K562 (cell line): ENCODE results near the gene CACYBP. TPM values are rescaled to one million over a fixed set of nuclear protein-coding genes. Genes with fewer than 3 reads are reported as not detected.
A peak's percentile ranks its signal among the peaks of the same experiment; 100 is the strongest.
"Not testable (repeated sequence)": the region's sequence is repeated elsewhere in the genome, so short reads cannot be mapped to it uniquely, and the experiment has no call there.

Experiments used
- ATAC-seq: fragments of 200-7000 bp; cut with Tn5 transposase; 3 replicates; pipeline ENCODE4 v1.9.1; 2020; ENCODE audit warnings: moderate library complexity
- BruUV-seq: library from RNA; stranded (reverse); fragments of 400-500 nt; replicated peaks from 2 replicates; lab custom pipeline; 2021; lab: Mats Ljungman, UMichigan
- CTCF ChIA-PET: fragments of 300-600 bp; formaldehyde crosslinking; extraction: SDS; loops from one replicate; lab custom pipeline; 2021; ENCODE audit warnings: low intra/inter-chr PET ratio; lab: Yijun Ruan, JAX
- POLR2A ChIA-PET: fragments of 300-600, 350-650 bp; sonication (Branson Sonifier 250); formaldehyde crosslinking; extraction: SDS; loops from one replicate; lab custom pipeline; 2021; ENCODE audit warnings: antibody characterized with exemption, inconsistent platforms; lab: Yijun Ruan, JAX
- DNase-seq, 4 experiments: peaks; one replicate each; pipeline versions ENCODE4 v3.0.0 to v3.0.0-alpha.2; 2011 to 2018; ENCODE audit warnings: low spot score in 3 of 4, mixed read lengths in 3 of 4; ENCODE audit errors: extremely low read depth in 1 of 4
- FAIRE-seq: peaks from 2 replicates; lab custom pipeline; 2011; peaks lifted over from hg19 to GRCh38; lab: Jason Lieb, UNC
- H2AFZ ChIP-seq: 2 replicates; pipeline ENCODE4 v1.6.0; 2011; ENCODE audit warnings: low read depth, low read length, control low read depth, inconsistent platforms
- H3K27ac ChIP-seq: fragments of 200-600 bp; 3 replicates; pipeline ENCODE4 v1.8.0; 2011; ENCODE audit warnings: low read depth, mild to moderate bottlenecking, control low read depth, inconsistent platforms, low read length, moderate library complexity, mixed read lengths; ENCODE audit errors: extremely low read depth
- H3K27me3 ChIP-seq, 2 experiments: fragments of 300-600 bp in 1 of 2; 2 replicates in 1 of 2; 3 replicates in 1 of 2; pipeline versions ENCODE4 v1.6.0 to v1.8.0; 2011; ENCODE audit warnings: inconsistent platforms in 2 of 2, low read length in 2 of 2, mild to moderate bottlenecking in 1 of 2, mixed read lengths in 1 of 2, moderate library complexity in 1 of 2; ENCODE audit not compliant: control insufficient read depth in 2 of 2, insufficient read depth in 2 of 2
- H3K36me3 ChIP-seq: fragments of 300-600 bp; 3 replicates; pipeline ENCODE4 v1.8.0; 2011; ENCODE audit warnings: mild to moderate bottlenecking, low read length, inconsistent platforms; ENCODE audit not compliant: control insufficient read depth, insufficient read depth
- H3K4me1 ChIP-seq, 2 experiments: fragments of 200-600 bp in 1 of 2; replicated peaks in 1 of 2; 2 replicates in 1 of 2; 3 replicates in 1 of 2; pipeline versions ENCODE4 v1.5.1 to v1.8.0; 2011; ENCODE audit warnings: inconsistent platforms in 2 of 2, low read length in 2 of 2, mild to moderate bottlenecking in 1 of 2, mixed read lengths in 1 of 2, moderate library complexity in 1 of 2; ENCODE audit not compliant: control insufficient read depth in 2 of 2, insufficient read depth in 2 of 2
- H3K4me2 ChIP-seq: 2 replicates; pipeline ENCODE4 v1.6.1; 2011; ENCODE audit warnings: low read length, control low read depth, inconsistent platforms, mixed read lengths; ENCODE audit not compliant: insufficient read depth
- H3K4me3 ChIP-seq: fragments of 200-600 bp; sonication (generic), shearing (Covaris generic); 2 replicates; pipeline ENCODE4 v1.5.1; 2016; ENCODE audit warnings: control low read depth, inconsistent platforms
- H3K79me2 ChIP-seq: fragments of 200-600 bp; 3 replicates; pipeline ENCODE4 v1.8.0; 2011; ENCODE audit warnings: low read length, inconsistent platforms; ENCODE audit not compliant: control insufficient read depth, insufficient read depth
- H3K9ac ChIP-seq, 2 experiments: 2 replicates each; pipeline versions ENCODE4 v1.6.0 to v1.6.1; 2011; ENCODE audit warnings: low read depth in 2 of 2, low read length in 2 of 2, control low read depth in 1 of 2, inconsistent platforms in 1 of 2, mild to moderate bottlenecking in 1 of 2, mixed read lengths in 1 of 2; ENCODE audit not compliant: insufficient read depth in 1 of 2
- H3K9me1 ChIP-seq: one replicate; pipeline ENCODE4 v1.6.0; 2011; ENCODE audit warnings: inconsistent platforms, mild to moderate bottlenecking, low read length, moderate library complexity; ENCODE audit not compliant: control insufficient read depth, insufficient read depth
- H3K9me3 ChIP-seq: replicated peaks from 2 replicates; pipeline ENCODE4 v1.5.1; 2011; ENCODE audit warnings: low read depth, low read length, inconsistent platforms; ENCODE audit not compliant: control insufficient read depth, insufficient read depth
- H4K20me1 ChIP-seq: replicated peaks from 2 replicates; pipeline ENCODE4 v1.6.1; 2011; ENCODE audit warnings: low read length, inconsistent platforms, mixed read lengths; ENCODE audit not compliant: control insufficient read depth, insufficient read depth
- ATF7 ChIP-seq: fragments of 450-650 bp; IDR thresholded peaks from 2 replicates; pipeline ENCODE4 v1.7.1; 2014; ENCODE audit warnings: mild to moderate bottlenecking, moderate library complexity
- BHLHE40 ChIP-seq: IDR thresholded peaks from 2 replicates; pipeline ENCODE4 v1.6.1; 2011; ENCODE audit warnings: low read length, improper control_type of control experiment
- DDX20 ChIP-seq: fragments of 450-650 bp; IDR thresholded peaks from 2 replicates; pipeline ENCODE4 v1.6.1; 2016; ENCODE audit warnings: missing genetic modification characterization, low read depth, mild to moderate bottlenecking, missing compliant biosample characterization, moderate library complexity
- DNMT1 ChIP-seq: fragments of 450-650 bp; IDR thresholded peaks from 2 replicates; pipeline ENCODE4 v1.6.1; 2016; ENCODE audit warnings: antibody characterized with exemption, mild to moderate bottlenecking
- GATAD2B ChIP-seq: fragments of 450-650 bp; IDR thresholded peaks from 2 replicates; pipeline ENCODE4 v1.6.1; 2017; ENCODE audit warnings: mild to moderate bottlenecking, borderline replicate concordance
- HLTF ChIP-seq: fragments of 450-650 bp; IDR thresholded peaks from 2 replicates; pipeline ENCODE4 v1.6.1; 2016
- KDM5B ChIP-seq: fragments of 200-600 bp; sonication (generic); IDR thresholded peaks from 2 replicates; pipeline ENCODE4 v1.6.1; 2012; ENCODE audit warnings: low read depth, mild to moderate bottlenecking, moderate library complexity, low read length, control low read depth, inconsistent platforms; ENCODE audit not compliant: insufficient replicate concordance
- KLF16 ChIP-seq: IDR thresholded peaks from 2 replicates; pipeline ENCODE4 v1.6.1; 2016; ENCODE audit warnings: antibody characterized with exemption
- NFATC3 ChIP-seq: fragments of 450-650 bp; IDR thresholded peaks from 2 replicates; pipeline ENCODE4 v1.6.1; 2017; ENCODE audit warnings: mild to moderate bottlenecking
- PTRF ChIP-seq: fragments of 450-650 bp; IDR thresholded peaks from 2 replicates; pipeline ENCODE4 v1.6.1; 2016; ENCODE audit warnings: mild to moderate bottlenecking, missing genetic modification characterization, missing compliant biosample characterization
- PYGO2 ChIP-seq: fragments of 450-650 bp; IDR thresholded peaks from 2 replicates; pipeline ENCODE4 v1.6.1; 2016; ENCODE audit warnings: mild to moderate bottlenecking, missing genetic modification characterization, moderate library complexity, missing compliant biosample characterization
- RBM39 ChIP-seq: fragments of 200-400 bp; formaldehyde crosslinking; optimal IDR thresholded peaks from 2 replicates; pipeline ENCODE3; 2018; ENCODE audit warnings: low read depth, low read length
- WGBS: fragments of 100-300 bp; shearing (Covaris generic); methylation state at CpG from one replicate; pipeline ENCODE4 v1.1.6; 2016; ENCODE audit warnings: low coverage, mixed read lengths; ENCODE audit not compliant: insufficient coverage; ENCODE audit errors: missing lambda C conversion rate; 5-methylcytosine and 5-hydroxymethylcytosine counted together
- in situ Hi-C: fragments of 300-500 bp; cut with MboI; formaldehyde crosslinking; loops from 4 replicates; pipeline ENCODE4 v1.15.0; 2018; ENCODE audit warnings: inconsistent platforms, mixed read lengths
- intact Hi-C: fragments of 100-400 bp; cut with micrococcal nuclease; formaldehyde crosslinking; loops from 2 replicates; pipeline ENCODE4 v1.14.2; 2022
- polyA plus RNA-seq, 8 experiments: library from polyadenylated mRNA; depleted of rRNA in 4 of 8; stranded (reverse) in 5 of 8; unstranded in 3 of 8; fragments of >200 nt; fragmentation: Nextera tagmentation in 2 of 8; fragmentation: Illumina TruSeq in 1 of 8; extraction: Ambion mirVana in 2 of 8; extraction: Trizol in 1 of 8; gene quantifications; 2 replicates each; pipeline versions ENCODE4 v1.2.1 to v1.2.3, GENCODE V29; 2011 to 2014; ENCODE audit warnings: inconsistent platforms in 1 of 8, missing spikeins in 1 of 8
- total RNA-seq, 7 experiments: library from RNA; depleted of rRNA in 6 of 7; stranded (reverse); fragments of >200 nt in 6 of 7; fragmentation: Illumina TruSeq in 2 of 7; extraction: Trizol in 2 of 7; gene quantifications; 2 replicates each; pipeline versions ENCODE4 v1.2.1 to v1.2.3, GENCODE V29; 2011 to 2021; ENCODE audit warnings: low replicate concordance in 1 of 7
- TF ChIP-seq, protein P1 (sequence below): fragments of 250-450 bp; sonication (Bioruptor Pico); IDR thresholded peaks from 2 replicates; pipeline ENCODE4 v1.5.0; 2020; ENCODE audit warnings: mild to moderate bottlenecking, borderline replicate concordance
- TF ChIP-seq, protein P2 (sequence below): IDR thresholded peaks from 2 replicates; pipeline ENCODE4 v1.6.1; 2011; ENCODE audit warnings: borderline replicate concordance, low read depth, mild to moderate bottlenecking, moderate library complexity, low read length; ENCODE audit not compliant: insufficient read depth, poor library complexity, severe bottlenecking

The CACYBP gene
- total and polyA plus RNA-seq, 9 of the 15 experiments (the other 6 are each of a cell fraction or from before 2014, with no cell fraction given), result 147 to 1,576 (median 488) TPM

DNA sequence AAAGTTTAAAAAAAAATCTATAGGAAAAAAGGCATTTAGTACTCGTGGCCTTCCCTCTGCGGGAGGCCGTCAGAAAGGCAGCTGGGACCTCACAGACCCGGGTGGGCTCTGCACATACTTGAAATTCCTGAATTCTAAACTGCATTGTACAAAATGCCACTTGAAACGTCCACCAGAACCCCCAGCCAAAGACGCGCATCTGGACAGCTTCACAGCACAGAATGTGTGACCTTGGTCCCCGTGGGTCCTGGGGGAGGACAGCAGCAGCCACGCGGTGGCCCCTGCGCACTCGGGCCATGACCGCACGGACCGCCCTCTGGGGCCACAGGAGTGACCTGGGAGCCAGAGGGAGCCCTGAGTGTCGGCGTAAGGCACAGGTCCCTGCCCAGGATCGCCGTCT lies 44.1 kb downstream of the CACYBP start:
- Histone ChIP-seq H3K27ac (no peak overlapping the region), H3K4me1 (peaks cover 0 to 11% of the 10 kb centered on the region in 2 experiments; a peak in 1 of 5 replicates), H3K36me3 (no peaks in the 10 kb centered on the region), H2AFZ (no peak overlapping the region), H3K9ac (peak overlapping the region in 1 of 2 experiments; percentile 42; a peak in 1 of 4 replicates), H4K20me1 (no peaks in the 10 kb centered on the region), H3K4me3 (no peak overlapping the region), H3K4me2 (no peak overlapping the region), H3K9me3 (no peaks in the 10 kb centered on the region), H3K9me1 (no peaks in the 10 kb centered on the region), H3K27me3 (peaks cover 41 to 56% of the 10 kb centered on the region in 2 experiments), H3K79me2 (no peaks in the 10 kb centered on the region)
- DNase-seq, result no peak
- FAIRE-seq, result no peak
- ChIA-PET POLR2A (no interaction called here), CTCF (no interaction called here)
- no peak; the same call in 2 of the 3 replicates for ATAC-seq
- no TSS peak for BruUV-seq
- in situ Hi-C loops (loop anchor here (5.0 kb wide), 1 partner anchor 83 kb away; no protein-coding TSS in a partner anchor), intact Hi-C loops (no loop called here)
- 2% methylated on average over 19 of the region's 19 CpGs for WGBS
- no peak for TF ChIP-seq DNMT1
- TF ChIP-seq ATF7, result no peak
- TF ChIP-seq PYGO2 (tag), result no peak
- TF ChIP-seq PTRF (tag), result no peak
- no peak for TF ChIP-seq DDX20
- TF ChIP-seq BHLHE40, result no peak
- TF ChIP-seq HLTF, result no peak
- TF ChIP-seq, protein P1, sequence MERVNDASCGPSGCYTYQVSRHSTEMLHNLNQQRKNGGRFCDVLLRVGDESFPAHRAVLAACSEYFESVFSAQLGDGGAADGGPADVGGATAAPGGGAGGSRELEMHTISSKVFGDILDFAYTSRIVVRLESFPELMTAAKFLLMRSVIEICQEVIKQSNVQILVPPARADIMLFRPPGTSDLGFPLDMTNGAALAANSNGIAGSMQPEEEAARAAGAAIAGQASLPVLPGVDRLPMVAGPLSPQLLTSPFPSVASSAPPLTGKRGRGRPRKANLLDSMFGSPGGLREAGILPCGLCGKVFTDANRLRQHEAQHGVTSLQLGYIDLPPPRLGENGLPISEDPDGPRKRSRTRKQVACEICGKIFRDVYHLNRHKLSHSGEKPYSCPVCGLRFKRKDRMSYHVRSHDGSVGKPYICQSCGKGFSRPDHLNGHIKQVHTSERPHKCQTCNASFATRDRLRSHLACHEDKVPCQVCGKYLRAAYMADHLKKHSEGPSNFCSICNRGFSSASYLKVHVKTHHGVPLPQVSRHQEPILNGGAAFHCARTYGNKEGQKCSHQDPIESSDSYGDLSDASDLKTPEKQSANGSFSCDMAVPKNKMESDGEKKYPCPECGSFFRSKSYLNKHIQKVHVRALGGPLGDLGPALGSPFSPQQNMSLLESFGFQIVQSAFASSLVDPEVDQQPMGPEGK (CRISPR knock-in tag), result no peak
- no peak for TF ChIP-seq GATAD2B
- TF ChIP-seq KLF16, result no peak
- TF ChIP-seq NFATC3, result no peak
- no peak for TF ChIP-seq KDM5B
- TF ChIP-seq, protein P2, sequence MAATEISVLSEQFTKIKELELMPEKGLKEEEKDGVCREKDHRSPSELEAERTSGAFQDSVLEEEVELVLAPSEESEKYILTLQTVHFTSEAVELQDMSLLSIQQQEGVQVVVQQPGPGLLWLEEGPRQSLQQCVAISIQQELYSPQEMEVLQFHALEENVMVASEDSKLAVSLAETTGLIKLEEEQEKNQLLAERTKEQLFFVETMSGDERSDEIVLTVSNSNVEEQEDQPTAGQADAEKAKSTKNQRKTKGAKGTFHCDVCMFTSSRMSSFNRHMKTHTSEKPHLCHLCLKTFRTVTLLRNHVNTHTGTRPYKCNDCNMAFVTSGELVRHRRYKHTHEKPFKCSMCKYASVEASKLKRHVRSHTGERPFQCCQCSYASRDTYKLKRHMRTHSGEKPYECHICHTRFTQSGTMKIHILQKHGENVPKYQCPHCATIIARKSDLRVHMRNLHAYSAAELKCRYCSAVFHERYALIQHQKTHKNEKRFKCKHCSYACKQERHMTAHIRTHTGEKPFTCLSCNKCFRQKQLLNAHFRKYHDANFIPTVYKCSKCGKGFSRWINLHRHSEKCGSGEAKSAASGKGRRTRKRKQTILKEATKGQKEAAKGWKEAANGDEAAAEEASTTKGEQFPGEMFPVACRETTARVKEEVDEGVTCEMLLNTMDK, result no peak
- TF ChIP-seq RBM39, result no peak

DNA sequence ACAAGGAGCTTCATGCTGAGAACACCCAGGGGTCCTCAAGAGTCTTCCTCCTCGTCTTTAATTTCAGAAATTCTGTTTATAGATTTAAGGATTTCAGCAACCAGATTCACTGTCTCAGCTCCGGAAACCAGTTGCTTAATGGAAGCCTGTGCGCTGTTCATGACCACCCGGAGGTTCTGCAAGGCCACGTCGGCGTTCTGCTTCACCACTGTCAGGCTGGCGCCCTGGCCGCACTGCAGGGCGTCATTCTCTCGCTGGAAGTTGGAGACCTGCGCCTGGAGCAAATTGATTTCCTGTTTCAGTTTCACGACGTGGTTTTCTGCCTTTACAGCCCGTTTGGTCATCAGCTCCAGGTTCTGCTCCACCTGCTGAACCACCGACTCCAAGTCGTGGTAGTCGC lies 44.8 kb downstream of the CACYBP start:
- H2AFZ ChIP-seq, H3K9me1 ChIP-seq, H3K9ac ChIP-seq, FAIRE-seq, DNase-seq, H3K27ac ChIP-seq, H3K4me3 ChIP-seq, H3K36me3 ChIP-seq, intact Hi-C loops, H3K9me3 ChIP-seq, H3K79me2 ChIP-seq, H4K20me1 ChIP-seq, H3K4me2 ChIP-seq, CTCF ChIA-PET, BruUV-seq: not testable (repeated sequence)
- WGBS, result 2% methylated on average over 18 of the region's 18 CpGs
- H3K27me3 ChIP-seq, result peaks cover 44 to 57% of the 10 kb centered on the region in 2 experiments
- peaks cover 0 to 11% of the 10 kb centered on the region in 2 experiments; a peak in 1 of 5 replicates for H3K4me1 ChIP-seq
- ATAC-seq, result peak; percentile 47; the same call in 1 of the 3 replicates
- POLR2A ChIA-PET, result interaction anchor here (1.7 kb wide), 1 partner anchor 33 kb away, joined by 4 read pairs; no protein-coding TSS in a partner anchor
- in situ Hi-C loops, result loop anchor here (5.0 kb wide), 1 partner anchor 83 kb away; no protein-coding TSS in a partner anchor
